GM12878 (cell line): Measurements from ENCODE around the gene ME1. TPM values are rescaled to one million over a fixed set of nuclear protein-coding genes. Genes with fewer than 3 reads are reported as not detected.

Experiments
- ATAC-seq: fragments of 200-7000 bp; cut with Tn5 transposase; 3 replicates; pipeline ENCODE4 v1.9.1; 2020; ENCODE audit warnings: mild to moderate bottlenecking, moderate library complexity
- BruUV-seq: library from RNA; stranded (reverse); fragments of 400-500 nt; replicated peaks from 2 replicates; lab custom pipeline; 2021; lab: Mats Ljungman, UMichigan
- CTCF ChIA-PET: fragments of 300-600 bp; sonication (Branson Sonifier 250); formaldehyde crosslinking; extraction: SDS; loops from one replicate; lab custom pipeline; 2021; ENCODE audit warnings: inconsistent platforms; lab: Yijun Ruan, JAX
- POLR2A ChIA-PET: fragments of 350-600 bp; formaldehyde crosslinking; extraction: SDS; loops from one replicate; lab custom pipeline; 2021; ENCODE audit warnings: inconsistent platforms; lab: Charles Lee
- RAD21 ChIA-PET: fragments of 300-600 bp; sonication (Branson Sonifier 250); formaldehyde crosslinking; loops from one replicate; lab custom pipeline; 2023; ENCODE audit warnings: antibody characterized with exemption; ENCODE audit not compliant: unreplicated experiment; lab: Charles Lee
- SMC1A ChIA-PET: fragments of 300-600 bp; sonication (Branson Sonifier 250); formaldehyde crosslinking; loops from one replicate; lab custom pipeline; 2023; ENCODE audit not compliant: unreplicated experiment, uncharacterized antibody; lab: Charles Lee
- DNase-seq: peaks from one replicate; pipeline ENCODE4 v3.0.0-alpha.2; 2011; ENCODE audit warnings: low read depth, low spot score
- FAIRE-seq: peaks from 3 replicates; lab custom pipeline; 2011; peaks lifted over from hg19 to GRCh38; lab: Jason Lieb, UNC
- H2AFZ ChIP-seq: 2 replicates; pipeline ENCODE4 v1.6.0; 2011; ENCODE audit warnings: low read depth, low read length, control low read depth; ENCODE audit not compliant: control insufficient read depth
- H3K27ac ChIP-seq: 2 replicates; pipeline ENCODE4 v1.5.1; 2011; ENCODE audit warnings: control low read depth; ENCODE audit not compliant: control insufficient read depth, insufficient read depth
- H3K27me3 ChIP-seq, 2 experiments: replicated peaks in 1 of 2; 2 replicates each; pipeline versions ENCODE4 v1.6.0 to v1.6.1; 2011; ENCODE audit warnings: low read length in 1 of 2; ENCODE audit not compliant: control insufficient read depth in 2 of 2, insufficient read depth in 2 of 2
- H3K36me3 ChIP-seq, 2 experiments: 2 replicates each; pipeline ENCODE4 v1.5.1; 2011; ENCODE audit warnings: low read length in 1 of 2; ENCODE audit not compliant: control insufficient read depth in 2 of 2, insufficient read depth in 2 of 2
- H3K4me1 ChIP-seq: 2 replicates; pipeline ENCODE4 v1.6.1; 2011; ENCODE audit warnings: mild to moderate bottlenecking, low read length, moderate library complexity, mixed read lengths; ENCODE audit not compliant: control insufficient read depth, insufficient read depth
- H3K4me2 ChIP-seq: 2 replicates; pipeline ENCODE4 v1.6.0; 2011; ENCODE audit warnings: control low read depth; ENCODE audit not compliant: control insufficient read depth, insufficient read depth
- H3K4me3 ChIP-seq: fragments of 200-600 bp; sonication (generic); 2 replicates; pipeline ENCODE4 v1.5.1; 2016
- H3K79me2 ChIP-seq: 2 replicates; pipeline ENCODE4 v1.6.0; 2011; ENCODE audit warnings: low read length; ENCODE audit not compliant: control insufficient read depth, insufficient read depth
- H3K9ac ChIP-seq: 2 replicates; pipeline ENCODE4 v1.8.0; 2011; ENCODE audit warnings: low read length, control low read depth, mixed read lengths; ENCODE audit not compliant: control insufficient read depth, insufficient read depth
- H3K9me3 ChIP-seq: replicated peaks from 3 replicates; pipeline ENCODE4 v1.5.1; 2011; ENCODE audit warnings: mild to moderate bottlenecking, low read length; ENCODE audit not compliant: control insufficient read depth, insufficient read depth
- H4K20me1 ChIP-seq: 2 replicates; pipeline ENCODE4 v1.6.0; 2011; ENCODE audit not compliant: control insufficient read depth, insufficient read depth
- EZH2 ChIP-seq: IDR thresholded peaks from 2 replicates; pipeline ENCODE4 v1.6.1; 2012; ENCODE audit warnings: low read depth, mild to moderate bottlenecking, control low read depth, inconsistent platforms, low read length, borderline replicate concordance; ENCODE audit not compliant: control insufficient read depth
- POLR2AphosphoS5 ChIP-seq: IDR thresholded peaks from 2 replicates; pipeline ENCODE4 v1.6.1; 2011; ENCODE audit warnings: mild to moderate bottlenecking, low read length, inconsistent platforms
- RUNX3 ChIP-seq: IDR thresholded peaks from 2 replicates; pipeline ENCODE4 v1.6.1; 2012; ENCODE audit warnings: low read length, inconsistent platforms
- STAT3 ChIP-seq: IDR thresholded peaks from 2 replicates; pipeline ENCODE4 v1.6.1; 2011; ENCODE audit warnings: low read depth, low read length, improper control_type of control experiment
- TCF3 ChIP-seq: IDR thresholded peaks from 2 replicates; pipeline ENCODE4 v1.6.1; 2012; ENCODE audit warnings: low read depth, mild to moderate bottlenecking, low read length, borderline replicate concordance; ENCODE audit not compliant: insufficient read depth
- ZNF24 ChIP-seq: fragments of 450-650 bp; IDR thresholded peaks from 2 replicates; pipeline ENCODE4 v1.6.1; 2017; ENCODE audit warnings: antibody characterized with exemption, mild to moderate bottlenecking
- WGBS: methylation state at CpG from one replicate; pipeline ENCODE4 v1.1.6; 2016; ENCODE audit warnings: low lambda C conversion rate; ENCODE audit not compliant: insufficient replicate concordance, insufficient coverage; ENCODE audit errors: missing lambda C conversion rate; 5-methylcytosine and 5-hydroxymethylcytosine counted together
- in situ Hi-C: fragments of 300-500 bp; cut with MboI; formaldehyde crosslinking; loops from 9 replicates; pipeline ENCODE4 v1.14.3; 2018; ENCODE audit warnings: mixed read lengths
- intact Hi-C: fragments of 100-400 bp; cut with micrococcal nuclease; formaldehyde crosslinking; loops from one replicate; pipeline ENCODE4 v1.14.2; 2022; ENCODE audit not compliant: unreplicated experiment
- polyA plus RNA-seq, 11 experiments: library from polyadenylated mRNA; depleted of rRNA in 4 of 11; unstranded in 6 of 11; stranded (reverse) in 5 of 11; fragments of >200 nt; fragmentation: Nextera tagmentation in 4 of 11; fragmentation: Illumina TruSeq in 1 of 11; extraction: Ambion mirVana in 4 of 11; extraction: Trizol in 1 of 11; gene quantifications; 1 replicate in 1 of 11; 2 replicates in 10 of 11; pipeline versions ENCODE4 v1.2.1 to v1.2.3, GENCODE V29; 2011 to 2016; ENCODE audit warnings: inconsistent platforms in 2 of 11, missing spikeins in 2 of 11, low read depth in 1 of 11
- total RNA-seq, 4 experiments: library from RNA; depleted of rRNA in 3 of 4; stranded (reverse); fragments of >200 nt in 3 of 4; fragmentation: Illumina TruSeq in 1 of 4; extraction: Trizol in 1 of 4; gene quantifications; 2 replicates each; pipeline versions ENCODE4 v1.2.1 to v1.2.3, GENCODE V29; 2013 to 2021

ME1 gene
- total and polyA plus RNA-seq, 10 of the 15 experiments (the other 5 are each of a cell fraction or from before 2014, with no cell fraction given): 3.6 to 11.8 (median 8.4) TPM

GRCh38 chr6:83313882-83314281, 117.0 kb downstream of the ME1 start:
- CTCF ChIA-PET: no interaction called here
- Histone ChIP-seq H3K36me3 (no peaks in the 10 kb centered on the region), H3K9ac (no peak overlapping the region), H3K9me3 (no peaks in the 10 kb centered on the region), H2AFZ (no peak overlapping the region), H4K20me1 (no peaks in the 10 kb centered on the region), H3K27ac (no peak overlapping the region), H3K27me3 (no peaks in the 10 kb centered on the region), H3K4me3 (no peak overlapping the region), H3K4me2 (no peak overlapping the region), H3K4me1 (no peaks in the 10 kb centered on the region), H3K79me2 (no peaks in the 10 kb centered on the region)
- ATAC-seq: no peak
- RAD21 ChIA-PET: no interaction called here
- in situ Hi-C loops: no loop called here
- DNase-seq: no peak
- intact Hi-C loops: no loop called here
- POLR2A ChIA-PET: no interaction called here
- no peak for FAIRE-seq
- TF ChIP-seq TCF3: no peak
- no peak for TF ChIP-seq EZH2
- no peak for TF ChIP-seq POLR2AphosphoS5
- TF ChIP-seq RUNX3: peak; percentile 44; the same call in 1 of the 2 replicates
- SMC1A ChIA-PET: no interaction called here
- no TSS peak for BruUV-seq

- intact Hi-C loops: no loop called here
- TF ChIP-seq ZNF24: no peak
- no peak for TF ChIP-seq STAT3
- Histone ChIP-seq H3K79me2 (no peaks in the 10 kb centered on the region), H3K27ac (no peak overlapping the region), H3K4me2 (no peak overlapping the region), H3K9ac (no peak overlapping the region), H3K4me3 (no peak overlapping the region), H3K4me1 (no peaks in the 10 kb centered on the region), H3K27me3 (no peaks in the 10 kb centered on the region), H4K20me1 (no peaks in the 10 kb centered on the region), H2AFZ (no peak overlapping the region), H3K9me3 (no peaks in the 10 kb centered on the region), H3K36me3 (no peaks in the 10 kb centered on the region)
- no TSS peak for BruUV-seq
- FAIRE-seq (no peak), DNase-seq (no peak), ATAC-seq (no peak)
- 5% methylated on average over 1 of the region's 1 CpG for WGBS
- SMC1A ChIA-PET: interaction anchor here (1.6 kb wide), 1 partner anchor 15 kb away, joined by 3 read pairs; no protein-coding TSS in a partner anchor
- CTCF ChIA-PET: interaction anchor here (0.6 kb wide), 1 partner anchor 313 kb away, joined by 3 read pairs; no protein-coding TSS in a partner anchor
- RAD21 ChIA-PET: no interaction called here
- POLR2A ChIA-PET: no interaction called here
- in situ Hi-C loops: no loop called here
Measured at GRCh38 chr6:83311231-83311630, 119.6 kb downstream of the ME1 start.
